Fibroblast of villous mesenchyme (primary cell): ENCODE data around the gene TLE5. TPM values are rescaled to one million over a fixed set of nuclear protein-coding genes. Genes with fewer than 3 reads are reported as not detected.
"Not testable (repeated sequence)": the region's sequence is repeated elsewhere in the genome, so short reads cannot be mapped to it uniquely, and the experiment has no call there.

Source experiments
- DNase-seq: peaks from one replicate; pipeline ENCODE4 v3.0.0-alpha.2; 2010; ENCODE audit warnings: low read depth
- H3K4me3 ChIP-seq: 2 replicates; pipeline ENCODE4 v1.5.1; 2011; ENCODE audit warnings: low read depth, mild to moderate bottlenecking, low read length
- total RNA-seq: library from RNA; depleted of rRNA; stranded (reverse); fragments of >200 nt; gene quantifications from 2 replicates; pipeline ENCODE4 v1.2.3, GENCODE V29; 2012
- TF ChIP-seq, protein P1 (sequence below): IDR thresholded peaks from 2 replicates; pipeline ENCODE4 v1.5.1; 2012; ENCODE audit warnings: low read depth, mild to moderate bottlenecking, low read length; ENCODE audit not compliant: insufficient read depth

TLE5 gene
- total RNA-seq, 1 donor, result 289 TPM

DNA sequence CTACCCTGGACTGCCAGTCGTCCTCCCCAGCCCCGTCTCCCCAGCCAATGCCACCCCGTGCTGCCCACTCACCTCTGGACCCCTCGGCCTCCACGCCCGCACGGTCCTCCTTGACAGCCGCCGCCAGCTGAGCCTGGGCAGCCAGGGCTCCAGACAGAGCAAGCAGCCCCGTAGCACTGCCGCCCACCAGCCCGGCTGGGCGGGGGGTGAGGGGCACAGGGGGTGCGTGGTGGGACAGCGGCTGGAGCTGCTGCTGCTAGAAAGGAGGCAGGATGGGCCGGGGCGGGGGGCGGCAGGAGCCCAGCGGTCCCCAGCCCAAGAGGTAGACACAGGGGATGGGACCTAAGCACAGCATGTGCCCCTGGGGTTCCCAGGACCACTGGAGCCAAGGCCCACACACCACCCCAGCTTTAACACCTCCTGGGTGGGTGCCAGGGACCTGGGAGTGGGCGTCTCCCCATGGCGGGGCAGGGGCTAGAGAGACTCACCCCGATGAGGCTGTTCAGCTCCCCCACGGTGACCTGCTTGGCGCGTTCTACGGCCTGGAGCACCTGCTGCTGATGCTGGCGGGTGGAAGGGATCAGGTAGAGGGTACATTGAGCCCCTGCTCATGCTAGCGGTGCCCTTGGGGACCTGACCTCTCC, 43.0 kb downstream of the TLE5 start:
- H3K4me3 ChIP-seq, result no peak overlapping the region
- TF ChIP-seq, protein P1, sequence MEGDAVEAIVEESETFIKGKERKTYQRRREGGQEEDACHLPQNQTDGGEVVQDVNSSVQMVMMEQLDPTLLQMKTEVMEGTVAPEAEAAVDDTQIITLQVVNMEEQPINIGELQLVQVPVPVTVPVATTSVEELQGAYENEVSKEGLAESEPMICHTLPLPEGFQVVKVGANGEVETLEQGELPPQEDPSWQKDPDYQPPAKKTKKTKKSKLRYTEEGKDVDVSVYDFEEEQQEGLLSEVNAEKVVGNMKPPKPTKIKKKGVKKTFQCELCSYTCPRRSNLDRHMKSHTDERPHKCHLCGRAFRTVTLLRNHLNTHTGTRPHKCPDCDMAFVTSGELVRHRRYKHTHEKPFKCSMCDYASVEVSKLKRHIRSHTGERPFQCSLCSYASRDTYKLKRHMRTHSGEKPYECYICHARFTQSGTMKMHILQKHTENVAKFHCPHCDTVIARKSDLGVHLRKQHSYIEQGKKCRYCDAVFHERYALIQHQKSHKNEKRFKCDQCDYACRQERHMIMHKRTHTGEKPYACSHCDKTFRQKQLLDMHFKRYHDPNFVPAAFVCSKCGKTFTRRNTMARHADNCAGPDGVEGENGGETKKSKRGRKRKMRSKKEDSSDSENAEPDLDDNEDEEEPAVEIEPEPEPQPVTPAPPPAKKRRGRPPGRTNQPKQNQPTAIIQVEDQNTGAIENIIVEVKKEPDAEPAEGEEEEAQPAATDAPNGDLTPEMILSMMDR, result no peak
- DNase-seq, result no peak

DNA sequence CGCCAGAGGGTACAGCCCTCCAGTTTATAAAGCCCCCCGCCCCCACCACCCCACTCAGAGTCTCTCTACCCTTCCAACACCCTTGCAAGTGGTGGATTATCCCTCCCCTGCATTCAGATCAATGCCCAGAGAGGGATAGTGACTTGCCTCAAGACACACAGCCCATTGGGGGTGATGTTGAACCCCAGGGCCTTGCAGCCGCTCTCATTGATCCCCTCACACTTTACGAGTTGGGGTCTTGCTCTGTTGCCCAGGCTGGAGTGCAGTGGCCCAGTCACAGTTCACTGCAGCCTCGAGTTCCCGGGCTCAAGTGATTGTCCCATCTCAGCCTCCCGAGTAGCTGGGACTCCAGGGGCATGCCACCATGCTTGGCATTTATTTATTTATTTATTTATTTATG, 44.4 kb downstream of the TLE5 start:
- no peak for DNase-seq
- TF ChIP-seq, protein P1, result no peak
- H3K4me3 ChIP-seq, result no peak overlapping the region

DNA sequence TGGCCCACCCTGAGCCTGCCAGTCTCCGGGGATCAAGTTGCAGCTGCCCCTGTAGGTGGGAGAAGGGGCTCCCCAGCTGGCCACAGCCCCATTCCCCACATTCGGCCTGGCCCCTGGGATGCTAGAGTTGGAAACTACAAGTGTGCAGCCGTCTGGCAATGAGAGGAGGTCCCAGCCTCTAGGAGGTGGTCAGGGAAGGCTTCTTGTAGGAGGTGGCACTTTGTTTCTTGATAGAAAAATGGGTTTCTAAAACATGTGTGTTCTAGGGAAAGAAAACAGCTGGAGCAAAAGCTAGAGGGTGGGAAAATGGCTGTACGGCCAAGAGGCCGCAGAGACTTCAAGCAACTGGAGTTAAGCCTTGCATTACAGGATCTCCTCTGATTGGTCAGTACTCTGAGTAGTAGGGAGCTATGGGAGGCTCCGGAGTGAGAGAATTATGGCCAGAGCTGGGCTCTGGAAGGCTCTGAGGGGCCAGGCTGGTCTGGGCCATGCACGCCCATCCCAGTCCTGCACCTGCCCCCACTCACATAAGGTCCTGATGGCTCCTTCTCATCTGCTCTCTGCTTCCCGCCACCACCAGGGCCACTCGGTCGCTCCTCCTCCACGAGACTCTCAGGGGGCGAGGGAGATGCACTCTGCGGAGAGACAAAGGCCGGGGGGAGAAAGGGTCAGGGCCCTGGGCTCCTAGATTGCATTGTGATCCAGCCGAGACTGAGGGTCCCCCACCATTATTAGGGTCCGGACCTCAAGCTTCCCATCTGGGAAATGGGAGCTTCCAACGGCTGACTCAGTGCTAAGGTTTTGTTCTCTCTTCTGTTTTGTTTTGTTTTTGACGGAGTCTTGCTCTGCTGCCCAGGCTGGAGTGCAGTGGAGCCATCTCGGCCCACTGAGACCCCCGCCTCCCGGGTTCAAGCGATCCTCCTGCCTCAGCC, 46.9 kb downstream of the TLE5 start:
- TF ChIP-seq, protein P1, result no peak
- DNase-seq, result no peak
- no peak overlapping the region for H3K4me3 ChIP-seq

DNA sequence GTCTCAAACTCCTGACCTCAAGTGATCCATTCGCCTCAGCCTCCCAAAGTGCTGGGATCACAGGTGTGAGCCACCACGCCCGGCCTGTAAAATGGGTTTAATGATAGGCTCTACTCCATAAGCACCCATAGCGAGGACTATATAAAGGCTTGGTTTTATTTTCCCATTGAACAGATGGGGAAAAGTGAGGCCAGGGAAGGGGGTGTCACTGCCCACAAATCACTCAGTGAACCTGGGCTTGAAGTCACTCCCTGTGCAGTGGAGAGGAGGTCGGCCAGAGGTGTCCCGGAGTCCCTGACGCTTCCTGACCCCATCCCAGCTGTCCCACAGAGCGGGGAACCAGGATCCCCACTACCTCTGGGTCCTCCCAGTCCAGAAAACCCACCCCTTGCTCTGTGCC, 48.2 kb downstream of the TLE5 start:
- no peak for DNase-seq
- no peak overlapping the region for H3K4me3 ChIP-seq
- TF ChIP-seq, protein P1, result no peak

DNA sequence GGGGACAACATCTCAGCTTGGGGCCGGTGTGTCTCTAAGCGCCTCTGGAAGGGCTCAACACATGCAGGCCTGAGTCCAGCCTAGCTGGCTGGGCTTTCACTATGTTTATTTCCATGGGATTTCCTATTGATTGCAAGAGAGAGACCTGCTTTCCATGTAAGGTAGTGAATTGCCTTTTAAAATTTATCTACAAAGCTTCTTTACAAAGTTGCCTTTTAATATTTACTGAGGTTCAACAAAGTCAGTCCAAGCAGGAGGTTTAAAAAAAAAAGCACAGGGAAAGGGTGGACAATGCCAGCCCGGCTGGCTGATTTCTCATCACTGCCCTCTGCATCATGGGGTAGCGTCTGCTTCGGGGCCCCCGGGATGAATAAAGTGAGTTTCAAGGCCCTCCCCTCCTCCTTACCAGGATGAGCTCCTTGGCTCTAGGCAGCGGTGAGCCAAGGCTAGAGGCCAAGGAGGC, 49.0 kb downstream of the TLE5 start:
- no peak for DNase-seq
- TF ChIP-seq, protein P1, result no peak

DNA sequence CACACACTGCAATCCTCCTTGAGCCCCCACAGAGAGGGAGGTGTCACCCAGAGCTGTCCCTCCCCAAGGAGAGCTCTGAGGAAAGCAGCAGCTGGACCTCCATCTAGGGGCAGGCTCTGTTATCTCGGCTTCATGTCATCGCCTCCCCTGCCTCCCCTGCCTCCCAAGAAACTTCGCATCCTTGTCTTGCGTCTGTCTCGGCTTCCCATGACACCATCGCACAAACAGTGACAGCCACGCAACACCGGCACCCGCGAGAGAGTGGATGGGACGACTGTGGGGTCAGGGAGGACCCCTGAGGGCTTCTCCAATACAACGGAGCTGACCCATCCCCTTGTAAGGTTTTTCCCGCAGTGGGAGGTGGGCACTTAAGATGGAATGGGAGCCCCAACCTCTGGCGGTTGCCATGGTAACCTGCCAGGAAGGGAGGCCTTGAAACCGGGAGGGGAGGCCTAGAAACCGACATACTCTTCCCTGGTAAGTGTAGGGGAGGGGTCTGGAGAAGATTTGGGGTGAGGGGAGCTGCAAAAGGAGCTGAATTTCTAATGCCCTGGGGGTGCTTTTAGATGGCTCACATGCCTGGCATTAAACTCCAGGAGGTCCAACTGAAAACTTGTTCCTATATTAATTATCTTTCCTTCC, 49.6 kb downstream of the TLE5 start:
- no peak for DNase-seq

More for the DNA sequence above, 49.0 kb downstream of the TLE5 start:
- H3K4me3 ChIP-seq, result no peak overlapping the region

DNA sequence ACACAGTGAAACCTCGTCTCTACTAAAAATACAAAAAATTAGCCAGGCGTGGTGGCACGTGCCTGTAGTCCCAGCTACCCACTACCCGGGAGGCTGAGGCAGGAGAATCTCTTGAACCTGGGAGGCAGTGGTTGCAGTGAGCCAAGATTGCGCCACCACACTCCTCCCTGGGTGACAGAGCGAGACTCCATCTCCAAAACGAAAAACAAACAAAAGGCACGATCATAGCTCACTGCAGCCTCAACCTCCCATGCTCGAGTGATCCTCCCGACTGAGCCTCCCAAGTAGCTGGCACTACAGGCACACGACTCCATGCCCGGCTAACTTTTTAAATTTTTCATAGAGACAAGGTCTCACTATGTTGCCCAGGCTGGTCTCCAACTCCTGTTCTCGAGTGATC, 50.2 kb downstream of the TLE5 start:
- DNase-seq, H3K4me3 ChIP-seq: not testable (repeated sequence)

More for the DNA sequence above, 49.6 kb downstream of the TLE5 start:
- TF ChIP-seq, protein P1, result no peak
- H3K4me3 ChIP-seq, result no peak overlapping the region
